K562 (cell line): Measurements from ENCODE around the gene GABRD.

Experiments
- BRCA1 ChIP-seq, 2 experiments: fragments of 450-650 bp in 1 of 2; sonication (generic) in 1 of 2; formaldehyde crosslinking in 1 of 2; IDR thresholded peaks; 2 replicates each; pipeline versions ENCODE4 v1.5.0 to v1.6.1; 2017 to 2020; ENCODE audit warnings: mild to moderate bottlenecking in 1 of 2, missing genetic modification reagents in 1 of 2
- ESRRB ChIP-seq: fragments of 250-450 bp; sonication (Bioruptor Pico); IDR thresholded peaks from 2 replicates; pipeline ENCODE4 v1.5.0; 2020; ENCODE audit warnings: mild to moderate bottlenecking, moderate library complexity, borderline replicate concordance
- JUN ChIP-seq, 2 experiments: sonication (generic) in 1 of 2; formaldehyde crosslinking in 1 of 2; IDR thresholded peaks; 2 replicates each; pipeline versions ENCODE4 v1.6.1 to v1.8.0; 2012 to 2022; ENCODE audit warnings: borderline replicate concordance in 2 of 2, mild to moderate bottlenecking in 2 of 2, improper control_type of control experiment in 1 of 2, low read depth in 1 of 2, low read length in 1 of 2, missing genetic modification reagents in 1 of 2
- KAT7 ChIP-seq: sonication (generic); formaldehyde crosslinking; IDR thresholded peaks from 2 replicates; pipeline ENCODE4 v1.8.0; 2022; ENCODE audit warnings: missing genetic modification reagents, mild to moderate bottlenecking, borderline replicate concordance
- POLR2A ChIP-seq: fragments of 450-650 bp; conservative IDR thresholded peaks from 2 replicates; pipeline ENCODE4 v1.6.1; 2016
- SMAD4 ChIP-seq: fragments of 250-450 bp; sonication (Bioruptor Pico); conservative IDR thresholded peaks from 2 replicates; pipeline ENCODE4 v1.8.0; 2021; ENCODE audit warnings: inconsistent platforms, mild to moderate bottlenecking, moderate library complexity
- SMARCA4 ChIP-seq: fragments of 450-650 bp; IDR thresholded peaks from 2 replicates; pipeline ENCODE4 v1.6.1; 2016
- TCF7 ChIP-seq: sonication (generic); IDR thresholded peaks from 2 replicates; pipeline ENCODE4 v1.6.1; 2016; ENCODE audit warnings: antibody characterized with exemption, borderline replicate concordance

GRCh38 chr1:1986451-1987141 is 32.5 kb upstream of the GABRD start:
- TF ChIP-seq ESRRB (CRISPR knock-in tag) = no peak
- no peak for TF ChIP-seq TCF7
- no peak for TF ChIP-seq JUN (IDR thresholded peaks at IDR 0.05; ENCODE audit: borderline replicate concordance, low read depth, low read length)
- no peak for TF ChIP-seq JUN (CRISPR knock-in tag; IDR thresholded peaks at IDR 0.05; ENCODE audit: borderline replicate concordance)
- TF ChIP-seq POLR2A = no peak
- no peak for TF ChIP-seq BRCA1 (IDR thresholded peaks at IDR 0.05)
- TF ChIP-seq BRCA1 (CRISPR knock-in tag; IDR thresholded peaks at IDR 0.05) = no peak
- TF ChIP-seq SMAD4 (CRISPR knock-in tag) = no peak
- TF ChIP-seq SMARCA4 = no peak
- TF ChIP-seq KAT7 = no peak
